ENCODE measurements around the gene NECAP2. TPM values are rescaled to one million over a fixed set of nuclear protein-coding genes. Genes with fewer than 3 reads are reported as not detected.
"Not testable (repeated sequence)": the region's sequence is repeated elsewhere in the genome, so short reads cannot be mapped to it uniquely, and the experiment has no call there.

The NECAP2 gene
- total and polyA plus RNA-seq, 2 experiments from 2014 or later: 48.9 to 55.2 TPM

DNA sequence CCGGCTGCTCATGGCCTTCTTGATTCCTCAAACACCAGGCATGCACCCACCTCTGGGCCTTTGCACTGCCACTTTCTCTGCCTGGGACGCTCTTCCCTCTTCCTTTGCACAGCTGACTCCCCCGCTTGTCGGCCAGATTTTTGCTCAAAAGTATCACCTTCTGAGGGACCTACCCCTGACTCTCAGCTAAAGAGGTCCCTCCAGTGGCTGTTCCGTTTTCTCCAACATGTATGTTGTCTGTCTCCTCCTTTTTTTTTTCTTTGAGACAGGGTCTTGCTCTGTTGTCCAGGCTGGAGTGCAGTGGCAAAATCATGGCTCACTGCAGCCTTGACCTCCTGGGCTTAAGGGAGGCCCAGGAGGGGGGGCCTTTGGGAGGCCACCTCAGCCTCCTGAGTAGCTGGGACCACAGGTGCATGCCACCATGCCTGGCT is 57.0 kb downstream of the NECAP2 start:
- not testable (repeated sequence) for H3K4me1 ChIP-seq (ENCODE audit: insufficient read depth); H3K4me3 ChIP-seq; H3K36me3 ChIP-seq (replicated peaks; ENCODE audit: insufficient read depth, low read depth); H3K27ac ChIP-seq; H3K27me3 ChIP-seq; DNase-seq (ENCODE audit: low spot score); H3K9me2 ChIP-seq (replicated peaks; ENCODE audit: insufficient read depth); H3K9me3 ChIP-seq (ENCODE audit: low read depth); H4K20me1 ChIP-seq (ENCODE audit: insufficient read depth, poor library complexity, severe bottlenecking); H2AFZ ChIP-seq
- WGBS (ENCODE audit: low lambda C conversion rate, missing lambda C conversion rate): 95% methylated on average over 5 of the region's 5 CpGs
- Histone ChIP-seq H3K79me2 (peaks cover 16% of the 10 kb centered on the region), H3K4me2 (peak overlapping the region; percentile 96)

DNA sequence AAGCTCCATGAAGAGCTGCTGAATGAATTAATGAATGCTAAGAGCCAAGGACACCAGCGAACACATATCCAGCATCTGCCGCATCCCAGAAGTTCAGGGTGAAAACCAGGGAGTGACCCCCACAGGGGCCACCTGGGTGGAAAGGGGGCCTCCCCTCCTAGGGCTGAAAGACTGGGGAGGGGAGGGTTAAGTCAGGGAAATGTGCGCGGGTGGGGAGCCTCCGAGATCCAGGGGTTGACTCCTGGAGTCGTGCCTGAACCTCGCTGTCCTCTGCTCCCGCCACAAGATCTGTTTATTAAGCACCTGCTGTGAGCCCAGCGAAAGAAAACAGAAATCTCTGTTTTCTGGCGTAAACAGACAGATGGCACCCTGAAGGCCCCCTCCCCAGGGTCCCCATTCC is 57.5 kb downstream of the NECAP2 start:
- not testable (repeated sequence) for H3K4me1 ChIP-seq (ENCODE audit: insufficient read depth)

GRCh38 chr1:16498573-16499413 is 58.3 kb downstream of the NECAP2 start:
- H4K20me1 ChIP-seq (ENCODE audit: insufficient read depth, poor library complexity, severe bottlenecking): no peaks in the 10 kb centered on the region
- peak overlapping the region; percentile 100 for H2AFZ ChIP-seq
- peak; percentile 97 for DNase-seq (ENCODE audit: low spot score)
- no peaks in the 10 kb centered on the region for H3K27me3 ChIP-seq
- no peaks in the 10 kb centered on the region for H3K36me3 ChIP-seq (replicated peaks; ENCODE audit: insufficient read depth, low read depth)
- WGBS (ENCODE audit: low lambda C conversion rate, missing lambda C conversion rate): under 1% methylated on average over 54 of the region's 108 CpGs
- peak overlapping the region; percentile 96 for H3K4me2 ChIP-seq
- H3K9me2 ChIP-seq (replicated peaks; ENCODE audit: insufficient read depth): no peaks in the 10 kb centered on the region
- H3K79me2 ChIP-seq: peaks cover 15% of the 10 kb centered on the region
- H3K4me1 ChIP-seq (ENCODE audit: insufficient read depth): peaks cover 5% of the 10 kb centered on the region
- H3K4me3 ChIP-seq: peak overlapping the region; percentile 87
- H3K27ac ChIP-seq: peak overlapping the region; percentile 97
- H3K9me3 ChIP-seq (ENCODE audit: low read depth): no peaks in the 10 kb centered on the region
- TF ChIP-seq CTCF (IDR thresholded peaks at IDR 0.05; ENCODE audit: poor library complexity): no peak
- no peak for TF ChIP-seq EZH2phosphoT487 (IDR thresholded peaks at IDR 0.05; ENCODE audit: low read depth, severe bottlenecking, unreplicated experiment)
- TF ChIP-seq EZH2 (IDR thresholded peaks at IDR 0.05; ENCODE audit: borderline replicate concordance): no peak

More for the DNA sequence above, 57.5 kb downstream of the NECAP2 start:
- not testable (repeated sequence) for H3K27me3 ChIP-seq; H4K20me1 ChIP-seq (ENCODE audit: insufficient read depth, poor library complexity, severe bottlenecking); H3K9me2 ChIP-seq (replicated peaks; ENCODE audit: insufficient read depth); H3K9me3 ChIP-seq (ENCODE audit: low read depth); H3K36me3 ChIP-seq (replicated peaks; ENCODE audit: insufficient read depth, low read depth); DNase-seq (ENCODE audit: low spot score)
- H3K79me2 ChIP-seq: peaks cover 15% of the 10 kb centered on the region
- peak overlapping the region; percentile 78 for H2AFZ ChIP-seq
- peak overlapping the region; percentile 96 for H3K4me2 ChIP-seq
- 79% methylated on average over 3 of the region's 10 CpGs for WGBS (ENCODE audit: low lambda C conversion rate, missing lambda C conversion rate)
- H3K4me3 ChIP-seq: peak overlapping the region; percentile 87
- peak overlapping the region; percentile 97 for H3K27ac ChIP-seq

DNA sequence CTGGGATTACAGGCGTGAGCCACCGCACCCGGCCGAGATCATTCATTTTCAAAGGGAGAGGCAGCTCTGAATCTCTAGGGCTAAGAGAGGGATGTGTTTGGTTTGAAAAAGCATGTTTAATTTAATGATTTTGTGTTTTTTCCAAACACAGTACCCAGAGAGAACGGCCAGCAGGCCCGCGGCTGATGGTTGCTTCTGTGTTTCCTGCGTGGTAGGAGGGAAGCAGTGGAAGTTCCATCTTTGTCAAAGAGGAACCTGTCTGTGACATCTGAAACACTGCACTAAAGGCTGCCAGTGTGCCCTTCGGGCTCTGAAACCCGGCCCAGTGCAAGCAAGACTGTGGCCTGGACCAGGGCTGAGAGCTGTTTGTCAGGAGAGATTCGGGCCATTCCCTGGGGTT is 59.9 kb downstream of the NECAP2 start:
- not testable (repeated sequence) for H4K20me1 ChIP-seq (ENCODE audit: insufficient read depth, poor library complexity, severe bottlenecking); H3K4me3 ChIP-seq
- WGBS (ENCODE audit: low lambda C conversion rate, missing lambda C conversion rate): 97% methylated on average over 11 of the region's 11 CpGs

GRCh38 chr1:16500975-16501374 is 60.5 kb downstream of the NECAP2 start:
- not testable (repeated sequence) for H3K27ac ChIP-seq; H3K9me2 ChIP-seq (replicated peaks; ENCODE audit: insufficient read depth); H3K36me3 ChIP-seq (replicated peaks; ENCODE audit: insufficient read depth, low read depth); H3K4me3 ChIP-seq; DNase-seq (ENCODE audit: low spot score); H3K4me2 ChIP-seq; H2AFZ ChIP-seq; H3K9me3 ChIP-seq (ENCODE audit: low read depth); H4K20me1 ChIP-seq (ENCODE audit: insufficient read depth, poor library complexity, severe bottlenecking); H3K27me3 ChIP-seq; H3K4me1 ChIP-seq (ENCODE audit: insufficient read depth)
- peaks cover 15% of the 10 kb centered on the region for H3K79me2 ChIP-seq
- WGBS (ENCODE audit: low lambda C conversion rate, missing lambda C conversion rate): 95% methylated on average over 5 of the region's 5 CpGs

More for the DNA sequence above, 59.9 kb downstream of the NECAP2 start:
- not testable (repeated sequence) for H3K9me2 ChIP-seq (replicated peaks; ENCODE audit: insufficient read depth); H3K4me1 ChIP-seq (ENCODE audit: insufficient read depth); H3K4me2 ChIP-seq; DNase-seq (ENCODE audit: low spot score); H2AFZ ChIP-seq; H3K27me3 ChIP-seq; H3K9me3 ChIP-seq (ENCODE audit: low read depth); H3K36me3 ChIP-seq (replicated peaks; ENCODE audit: insufficient read depth, low read depth); H3K27ac ChIP-seq
- H3K79me2 ChIP-seq: peaks cover 15% of the 10 kb centered on the region

DNA sequence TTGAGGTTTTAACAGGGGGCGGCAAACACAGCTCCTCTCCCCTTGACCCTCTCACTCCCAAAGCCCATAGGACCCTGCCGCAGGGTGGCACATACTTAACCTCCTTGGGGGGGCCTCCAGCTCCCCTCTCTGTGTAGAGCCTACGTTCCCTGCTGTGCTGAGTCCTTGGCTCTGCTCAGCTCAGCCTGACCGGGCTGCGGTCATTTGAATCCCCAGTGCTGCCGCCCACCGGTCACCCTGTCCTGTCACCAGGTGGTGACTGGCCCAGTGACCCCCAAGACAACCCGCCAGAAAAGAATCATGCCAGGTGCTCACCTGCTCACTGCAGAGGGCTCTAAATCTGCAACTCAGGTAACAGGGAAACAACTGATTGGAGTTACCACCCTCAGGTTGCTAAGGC is 60.9 kb downstream of the NECAP2 start:
- not testable (repeated sequence) for H3K4me1 ChIP-seq (ENCODE audit: insufficient read depth); H3K4me3 ChIP-seq; H3K4me2 ChIP-seq; H3K36me3 ChIP-seq (replicated peaks; ENCODE audit: insufficient read depth, low read depth); H3K27me3 ChIP-seq; H3K9me2 ChIP-seq (replicated peaks; ENCODE audit: insufficient read depth); H4K20me1 ChIP-seq (ENCODE audit: insufficient read depth, poor library complexity, severe bottlenecking); H3K27ac ChIP-seq; DNase-seq (ENCODE audit: low spot score); H3K9me3 ChIP-seq (ENCODE audit: low read depth); H2AFZ ChIP-seq
- WGBS (ENCODE audit: low lambda C conversion rate, missing lambda C conversion rate): 86% methylated on average over 8 of the region's 8 CpGs
- H3K79me2 ChIP-seq: peaks cover 15% of the 10 kb centered on the region

All from hepatocyte (in vitro differentiated cells).